H9 (cell line): ENCODE measurements around the gene HELT. TPM values are rescaled to one million over a fixed set of nuclear protein-coding genes. Genes with fewer than 3 reads are reported as not detected.

Experiments used
- DNase-seq: peaks from one replicate; pipeline ENCODE4 v3.0.0-alpha.2; 2017
- H2AFZ ChIP-seq: one replicate; pipeline ENCODE4 v1.6.1; 2013; ENCODE audit warnings: mild to moderate bottlenecking, low read length, control low read depth, moderate library complexity
- H2AK5ac ChIP-seq: 2 replicates; pipeline ENCODE4 v1.6.1; 2013; ENCODE audit warnings: low read length, control low read depth, mixed read lengths; ENCODE audit not compliant: insufficient read length
- H2BK120ac ChIP-seq: one replicate; pipeline ENCODE4 v1.6.1; 2013; ENCODE audit warnings: low read depth, mild to moderate bottlenecking, low read length, control low read depth, inconsistent platforms; ENCODE audit not compliant: poor library complexity, severe bottlenecking
- H2BK12ac ChIP-seq: 2 replicates; pipeline ENCODE4 v1.6.1; 2013; ENCODE audit warnings: low read length, control low read depth, mixed read lengths, low read depth; ENCODE audit not compliant: insufficient read length
- H2BK15ac ChIP-seq: 2 replicates; pipeline ENCODE4 v1.6.1; 2013; ENCODE audit warnings: low read depth, low read length, control low read depth
- H2BK20ac ChIP-seq: one replicate; pipeline ENCODE4 v1.6.1; 2013; ENCODE audit warnings: low read depth, mild to moderate bottlenecking, low read length, control low read depth, inconsistent platforms; ENCODE audit not compliant: poor library complexity, severe bottlenecking
- H2BK5ac ChIP-seq: 2 replicates; pipeline ENCODE4 v1.6.1; 2013; ENCODE audit warnings: low read length, control low read depth, mixed read lengths; ENCODE audit not compliant: insufficient read length
- H3K14ac ChIP-seq: 2 replicates; pipeline ENCODE4 v1.6.1; 2013; ENCODE audit warnings: low read length, control low read depth; ENCODE audit not compliant: insufficient read depth
- H3K18ac ChIP-seq: 2 replicates; pipeline ENCODE4 v1.6.1; 2013; ENCODE audit warnings: low read depth, mild to moderate bottlenecking, mixed read lengths, low read length, control low read depth; ENCODE audit not compliant: insufficient read length
- H3K23ac ChIP-seq: 2 replicates; pipeline ENCODE4 v1.6.1; 2013; ENCODE audit warnings: low read length, control low read depth, mixed read lengths, low read depth; ENCODE audit not compliant: insufficient read length
- H3K23me2 ChIP-seq: 2 replicates; pipeline ENCODE4 v1.6.1; 2013; ENCODE audit warnings: low read depth, mild to moderate bottlenecking, mixed read lengths, low read length, control low read depth; ENCODE audit not compliant: insufficient read length, poor library complexity, severe bottlenecking
- H3K27ac ChIP-seq: 2 replicates; pipeline ENCODE4 v1.5.1; 2013; ENCODE audit warnings: low read length, control low read depth, mixed read lengths, low read depth; ENCODE audit not compliant: insufficient read length
- H3K27me3 ChIP-seq: 2 replicates; pipeline ENCODE4 v1.6.1; 2013; ENCODE audit warnings: low read length, control low read depth, inconsistent platforms; ENCODE audit not compliant: insufficient read depth
- H3K4ac ChIP-seq: 2 replicates; pipeline ENCODE4 v1.6.1; 2013; ENCODE audit warnings: low read depth, mild to moderate bottlenecking, control low read depth, inconsistent platforms, low read length, moderate library complexity
- H3K4me1 ChIP-seq: 2 replicates; pipeline ENCODE4 v1.6.1; 2013; ENCODE audit warnings: low read length, control low read depth, inconsistent platforms; ENCODE audit not compliant: insufficient read depth
- H3K4me2 ChIP-seq: 2 replicates; pipeline ENCODE4 v1.6.1; 2013; ENCODE audit warnings: low read length, control low read depth, mixed read lengths; ENCODE audit not compliant: insufficient read length, insufficient read depth
- H3K56ac ChIP-seq: 2 replicates; pipeline ENCODE4 v1.6.1; 2013; ENCODE audit warnings: low read depth, mild to moderate bottlenecking, mixed read lengths, low read length, control low read depth; ENCODE audit not compliant: insufficient read length
- H3K79me1 ChIP-seq: 2 replicates; pipeline ENCODE4 v1.6.1; 2013; ENCODE audit warnings: low read depth, mild to moderate bottlenecking, moderate library complexity, low read length, control low read depth, inconsistent platforms; ENCODE audit not compliant: insufficient read depth, poor library complexity, severe bottlenecking
- H3K79me2 ChIP-seq: 2 replicates; pipeline ENCODE4 v1.6.1; 2013; ENCODE audit warnings: low read length, control low read depth, inconsistent platforms; ENCODE audit not compliant: insufficient read depth
- H3K9ac ChIP-seq: 2 replicates; pipeline ENCODE4 v1.6.1; 2013; ENCODE audit warnings: low read length, control low read depth, mixed read lengths; ENCODE audit not compliant: insufficient read length; ENCODE audit errors: extremely low read depth
- H3K9me3 ChIP-seq: one replicate; pipeline ENCODE4 v1.6.1; 2013; ENCODE audit warnings: low read depth, low read length, inconsistent platforms; ENCODE audit not compliant: control insufficient read depth
- H3T11ph ChIP-seq: one replicate; pipeline ENCODE4 v1.6.1; 2013; ENCODE audit warnings: mild to moderate bottlenecking, low read length, control low read depth, inconsistent platforms
- H4K20me1 ChIP-seq: one replicate; pipeline ENCODE4 v1.6.1; 2013; ENCODE audit not compliant: control insufficient read depth, insufficient read length, insufficient read depth
- H4K5ac ChIP-seq: 2 replicates; pipeline ENCODE4 v1.6.1; 2013; ENCODE audit warnings: low read depth, mild to moderate bottlenecking, mixed read lengths, low read length, control low read depth; ENCODE audit not compliant: insufficient read length
- H4K8ac ChIP-seq: replicated peaks from 2 replicates; pipeline ENCODE4 v1.6.1; 2013; ENCODE audit warnings: low read length, control low read depth, mixed read lengths, low read depth; ENCODE audit not compliant: insufficient read length
- H4K91ac ChIP-seq: 2 replicates; pipeline ENCODE4 v1.6.1; 2013; ENCODE audit warnings: low read depth, mild to moderate bottlenecking, moderate library complexity, mixed read lengths, low read length, control low read depth; ENCODE audit not compliant: insufficient read length
- H3K27ac Mint-ChIP-seq, 3 experiments: 2 replicates in 2 of 3; 3 replicates in 1 of 3; pipeline ENCODE4 v1.8.0; 2020 to 2021; ENCODE audit warnings: mixed read lengths in 3 of 3, mild to moderate bottlenecking in 1 of 3, moderate library complexity in 1 of 3
- H3K27me3 Mint-ChIP-seq: 2 replicates; pipeline ENCODE4 v1.8.0; 2021; ENCODE audit warnings: low read depth, mild to moderate bottlenecking, moderate library complexity, mixed read lengths
- H3K36me3 Mint-ChIP-seq, 3 experiments: 2 replicates in 2 of 3; 3 replicates in 1 of 3; pipeline ENCODE4 v1.8.0; 2020 to 2021; ENCODE audit warnings: low read depth in 3 of 3, mixed read lengths in 3 of 3; ENCODE audit not compliant: insufficient read depth in 1 of 3
- H3K4me1 Mint-ChIP-seq, 2 experiments: 2 replicates each; pipeline ENCODE4 v1.8.0; 2020; ENCODE audit warnings: mixed read lengths in 2 of 2
- H3K4me3 Mint-ChIP-seq, 2 experiments: 2 replicates in 1 of 2; 3 replicates in 1 of 2; pipeline ENCODE4 v1.8.0; 2020 to 2021; ENCODE audit warnings: mild to moderate bottlenecking in 2 of 2, mixed read lengths in 2 of 2, moderate library complexity in 1 of 2
- H3K9me3 Mint-ChIP-seq, 2 experiments: 2 replicates in 1 of 2; 3 replicates in 1 of 2; pipeline ENCODE4 v1.8.0; 2020; ENCODE audit warnings: mild to moderate bottlenecking in 2 of 2, mixed read lengths in 2 of 2, moderate library complexity in 1 of 2
- CTCF ChIP-seq: fragments of 200-600 bp; sonication (generic); conservative IDR thresholded peaks from 3 replicates; pipeline ENCODE4 v1.8.0; 2021; ENCODE audit warnings: antibody characterized with exemption, mild to moderate bottlenecking
- WGBS: extraction: QIAGEN DNeasy Blood & Tissue Kit; methylation state at CpG from one replicate; pipeline ENCODE4 v1.1.7; 2013; ENCODE audit warnings: missing lambda C conversion rate, low lambda C conversion rate, mixed read lengths; ENCODE audit not compliant: insufficient read length; ENCODE audit errors: extremely low coverage; 5-methylcytosine and 5-hydroxymethylcytosine counted together
- total RNA-seq: library from RNA; stranded (reverse); gene quantifications from 2 replicates; pipeline ENCODE4 v1.2.1, GENCODE V29; 2021

Gene HELT
- total RNA-seq, 1 experiment from 2014 or later: not detected

GRCh38 chr4:185035284-185035683 is 17.0 kb downstream of the HELT start:
- H3K9ac ChIP-seq: no peak overlapping the region
- no peaks in the 10 kb centered on the region for H3K4me1 ChIP-seq
- no peak overlapping the region for H3K14ac ChIP-seq
- H2AK5ac ChIP-seq: no peak overlapping the region
- H4K8ac ChIP-seq: no peak overlapping the region
- Mint-ChIP-seq H3K4me1 (peaks cover 6 to 8% of the 10 kb centered on the region in 2 experiments), H3K4me3 (no peak overlapping the region), H3K27me3 (peaks cover 39% of the 10 kb centered on the region), H3K27ac (no peak overlapping the region), H3K9me3 (peaks cover 3 to 5% of the 10 kb centered on the region in 2 experiments), H3K36me3 (0 out of 7 replicates have a peak, but pooled peaks cover 0 to 5% (median 0%) of the 10 kb centered on the region in 3 experiments)
- no peaks in the 10 kb centered on the region for H3K79me2 ChIP-seq
- no CpG with 5 or more reads among the region's 2 CpGs for WGBS
- H2BK120ac ChIP-seq: no peak overlapping the region
- no peak overlapping the region for H3K27ac ChIP-seq
- H2BK20ac ChIP-seq: no peak overlapping the region
- no peak overlapping the region for H2BK12ac ChIP-seq
- H3K23me2 ChIP-seq: no peaks in the 10 kb centered on the region
- H3K4me2 ChIP-seq: no peak overlapping the region
- no peak overlapping the region for H3K56ac ChIP-seq
- H4K5ac ChIP-seq: no peak overlapping the region
- DNase-seq: no peak
- no peaks in the 10 kb centered on the region for H4K20me1 ChIP-seq
- no peak overlapping the region for H2BK15ac ChIP-seq
- no peak overlapping the region for H3K18ac ChIP-seq
- no peak overlapping the region for H2BK5ac ChIP-seq
- no peak overlapping the region for H3T11ph ChIP-seq
- H3K9me3 ChIP-seq: no peaks in the 10 kb centered on the region
- no peak for TF ChIP-seq CTCF
- H3K4ac ChIP-seq: no peak overlapping the region
- H3K23ac ChIP-seq: no peak overlapping the region
- no peaks in the 10 kb centered on the region; the same call in 1 of the 2 replicates for H3K27me3 ChIP-seq
- H4K91ac ChIP-seq: no peak overlapping the region
- no peaks in the 10 kb centered on the region for H3K79me1 ChIP-seq
- H2AFZ ChIP-seq: no peak overlapping the region
